HG02852 (cell line): ENCODE data around the gene FNDC10.
"Not testable (repeated sequence)": the region's sequence is repeated elsewhere in the genome, so short reads cannot be mapped to it uniquely, and the experiment has no call there.

Experiments
- ATAC-seq: cut with Tn5 transposase; IDR thresholded peaks from one replicate; pipeline ENCODE4 v1.9.1; 2021; ENCODE audit warnings: mild to moderate bottlenecking, moderate library complexity; ENCODE audit not compliant: unreplicated experiment

The FNDC10 gene

DNA sequence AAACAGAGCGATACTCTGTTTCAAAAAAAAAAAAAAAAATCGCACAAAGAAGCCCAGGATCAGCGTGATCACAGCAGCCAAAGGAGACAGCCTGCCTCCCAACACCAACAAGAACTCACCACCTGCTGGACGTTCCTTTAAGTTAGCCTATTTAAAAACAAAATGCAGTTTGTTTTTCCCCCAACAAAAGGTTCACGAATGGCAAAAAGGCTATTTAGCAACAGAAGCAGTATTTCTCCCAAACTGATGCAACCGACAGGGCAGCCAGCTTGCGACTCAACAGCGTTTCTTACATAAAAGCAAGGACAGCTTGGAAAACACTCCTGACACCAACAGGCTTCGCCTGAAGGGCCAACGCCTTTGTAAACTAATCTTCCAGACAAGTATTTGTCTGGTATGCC lies 32.0 kb downstream of the FNDC10 start:
- ATAC-seq, result no peak

DNA sequence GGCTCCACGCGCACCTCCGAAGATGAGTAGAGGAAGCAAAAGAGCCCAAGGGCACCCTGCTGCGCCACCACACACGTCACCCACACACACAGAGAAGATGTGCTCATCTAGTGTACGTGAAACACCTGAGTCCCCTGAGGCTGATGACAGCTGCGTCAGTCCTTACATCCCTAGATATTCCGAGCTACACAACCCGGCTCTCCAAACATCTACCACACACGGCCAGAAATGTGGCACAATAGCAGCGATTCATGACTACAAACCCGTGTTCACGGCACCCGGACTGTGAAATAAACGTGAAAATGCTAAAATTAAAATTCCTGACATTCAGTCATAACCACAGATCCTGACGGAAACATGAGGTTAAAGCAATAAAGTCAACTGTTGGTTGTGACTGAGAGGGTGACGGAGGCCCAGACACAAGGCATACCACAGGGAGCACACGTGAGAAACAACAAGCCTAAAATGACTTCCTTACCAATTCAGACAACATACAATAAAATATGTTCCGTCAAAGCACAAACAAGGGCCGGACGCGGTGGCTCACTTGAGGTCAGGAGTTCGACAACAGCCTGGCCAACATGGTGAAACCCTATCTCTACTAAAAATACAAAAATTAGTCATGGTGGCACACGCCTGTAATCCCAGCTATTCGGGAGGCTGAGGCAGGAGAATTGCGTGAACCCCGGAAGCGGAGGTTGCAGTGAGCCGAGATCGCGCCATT lies 32.6 kb downstream of the FNDC10 start:
- no peak for ATAC-seq

DNA sequence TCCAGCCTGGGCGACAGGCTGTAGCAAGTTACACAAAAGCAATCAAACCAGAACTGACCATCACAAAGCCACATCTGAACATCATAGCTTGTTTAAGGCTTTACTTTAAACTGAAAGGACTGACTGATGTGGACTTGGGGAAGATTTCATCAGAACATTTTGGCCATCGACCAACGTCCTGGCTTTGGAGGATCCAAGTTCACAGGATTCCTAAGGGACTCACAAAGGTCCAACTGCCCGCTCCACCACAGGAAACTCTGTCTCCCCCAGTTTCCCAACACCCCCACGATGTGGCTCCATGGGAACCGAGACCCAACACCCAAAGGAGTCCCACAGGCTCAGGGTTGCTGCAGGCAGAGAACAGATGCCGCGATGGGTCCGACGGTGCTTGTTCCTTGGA lies 34.6 kb downstream of the FNDC10 start:
- ATAC-seq, result no peak

DNA sequence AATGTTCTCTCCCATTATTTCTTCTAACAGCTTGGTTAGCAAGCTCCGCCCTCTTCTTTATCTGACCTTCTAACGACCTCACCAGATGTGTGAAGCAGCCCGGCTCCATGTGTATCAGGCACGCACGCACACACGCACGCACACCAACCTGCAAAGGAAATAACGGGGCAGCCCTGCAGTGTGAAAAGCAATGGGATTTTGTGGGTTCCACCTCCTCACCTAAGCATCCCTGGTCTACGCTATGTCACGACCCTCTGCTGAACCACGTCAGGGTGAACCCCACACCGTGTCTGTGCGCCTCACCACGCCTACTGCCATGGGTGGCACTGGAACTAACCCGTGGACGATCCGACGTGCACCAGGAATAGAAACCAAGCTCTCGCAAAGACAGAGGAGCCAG lies 35.7 kb downstream of the FNDC10 start:
- no peak for ATAC-seq

DNA sequence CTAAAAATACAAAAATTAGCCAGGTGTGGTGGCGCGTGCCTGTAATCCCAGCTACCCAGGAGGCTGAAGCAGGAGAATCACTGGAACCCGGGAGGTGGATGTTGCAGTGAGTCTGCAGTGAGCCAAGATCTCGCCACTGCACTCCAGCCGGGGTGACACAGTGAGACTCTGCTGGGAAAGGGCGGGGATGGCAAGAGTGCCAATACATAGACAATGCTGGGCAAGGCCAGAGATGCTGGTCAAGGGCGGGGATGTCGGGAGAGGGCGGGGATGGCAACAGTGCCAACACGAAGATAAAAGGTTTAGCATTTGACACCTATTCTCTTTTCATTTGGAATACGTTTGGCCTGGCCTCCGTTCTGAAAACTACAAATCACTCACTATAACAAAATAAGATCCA lies 36.2 kb downstream of the FNDC10 start:
- ATAC-seq, result no peak

DNA sequence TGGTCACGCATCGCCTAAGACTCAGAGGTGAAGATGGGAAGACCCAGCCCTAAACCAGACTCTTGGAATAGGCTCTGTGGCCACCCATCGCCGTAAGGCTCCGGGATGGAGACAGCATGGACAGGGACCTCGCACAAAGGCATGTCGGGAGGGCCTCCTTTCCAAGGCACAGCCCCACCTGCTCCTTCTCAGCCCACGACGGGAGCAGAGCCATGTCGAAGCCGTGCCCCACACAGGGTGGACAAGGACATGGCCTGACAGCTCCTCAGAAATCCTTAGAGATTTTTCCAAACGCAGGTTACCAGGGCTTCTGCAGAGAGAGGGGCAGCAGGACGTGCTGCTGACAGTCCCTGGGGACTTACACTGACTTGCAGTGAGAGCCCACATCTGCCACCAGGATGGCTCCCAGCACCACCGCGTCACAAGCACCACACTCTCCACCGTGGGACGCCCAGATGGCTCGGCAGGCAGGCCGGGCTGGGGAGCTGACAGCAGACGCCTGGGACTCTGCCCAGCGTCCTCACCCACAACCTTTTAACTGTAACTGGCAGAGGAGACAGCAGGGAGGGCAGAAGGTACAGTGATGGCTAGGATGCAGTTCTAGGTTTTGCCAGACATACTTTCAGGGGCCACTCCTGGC lies 37.3 kb downstream of the FNDC10 start:
- ATAC-seq, result no peak

DNA sequence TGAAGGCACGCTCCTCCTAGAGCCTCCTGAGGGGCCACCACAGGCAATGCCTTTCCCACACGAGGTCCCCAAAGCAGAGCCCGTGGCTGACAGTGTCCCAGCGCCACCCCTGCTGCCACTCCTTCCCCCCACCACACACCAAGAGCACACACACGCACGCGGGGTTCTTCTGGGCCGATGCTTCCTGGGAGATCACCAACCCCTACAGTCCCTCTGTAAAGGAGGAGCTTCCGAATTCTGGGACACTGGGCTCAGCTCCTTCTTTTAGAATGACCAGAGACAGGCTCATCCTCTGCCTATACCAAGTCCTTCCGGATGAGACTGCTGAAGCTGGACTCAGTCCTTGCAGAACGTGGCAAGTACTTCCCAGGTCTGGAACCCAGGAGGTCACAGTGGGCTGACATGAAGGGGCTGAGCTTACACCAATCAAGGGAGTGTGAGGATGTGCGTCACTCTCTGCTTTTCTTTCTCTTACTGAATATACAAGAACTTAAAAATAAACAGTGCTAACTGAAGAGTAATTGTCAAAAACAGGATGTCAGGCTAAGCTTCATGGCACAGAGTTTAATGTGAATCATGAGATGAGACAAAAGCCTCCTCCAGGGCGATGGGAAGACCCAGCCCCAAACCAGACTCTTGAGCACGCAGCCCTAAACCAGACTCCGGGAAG lies 38.0 kb downstream of the FNDC10 start:
- no peak for ATAC-seq

DNA sequence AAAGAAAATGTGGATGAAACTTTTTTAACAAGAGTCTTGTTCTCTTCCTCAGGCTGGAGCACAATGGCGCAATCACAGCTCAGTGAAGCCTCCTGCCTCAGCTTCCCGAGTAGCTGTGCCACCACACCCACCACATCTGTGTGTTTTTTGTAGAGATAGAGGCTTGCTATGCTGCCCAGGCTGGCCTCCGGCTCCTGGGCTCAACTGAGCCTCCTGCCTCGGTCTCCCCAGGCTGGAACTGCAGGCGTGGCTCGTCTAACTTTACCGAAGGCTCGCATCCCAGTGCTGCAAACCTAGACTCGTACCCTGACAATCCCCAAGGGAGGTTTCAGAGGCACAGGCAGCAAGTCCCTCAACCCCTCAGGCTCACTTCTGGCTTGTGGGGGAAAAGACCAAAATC lies 39.8 kb downstream of the FNDC10 start:
- ATAC-seq, result no peak

DNA sequence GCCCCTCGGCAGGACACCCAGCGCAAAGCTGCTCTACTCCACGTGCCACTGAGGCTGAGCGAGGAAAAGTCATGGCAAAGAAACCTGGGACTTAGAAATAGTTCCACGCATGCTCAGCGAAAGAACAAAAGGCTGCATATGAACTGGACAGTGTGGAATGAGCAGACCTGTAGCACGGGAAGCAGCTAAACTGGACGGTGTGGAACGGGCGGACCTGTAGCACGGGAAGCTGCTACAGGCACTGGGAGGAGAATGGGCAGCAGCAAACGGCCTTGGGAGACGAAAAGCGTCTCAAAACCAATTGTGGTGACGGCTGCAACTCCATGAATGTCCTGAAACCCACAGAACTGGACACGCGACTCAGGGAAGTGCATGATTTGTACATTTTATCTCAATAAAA lies 40.9 kb downstream of the FNDC10 start:
- no peak for ATAC-seq

DNA sequence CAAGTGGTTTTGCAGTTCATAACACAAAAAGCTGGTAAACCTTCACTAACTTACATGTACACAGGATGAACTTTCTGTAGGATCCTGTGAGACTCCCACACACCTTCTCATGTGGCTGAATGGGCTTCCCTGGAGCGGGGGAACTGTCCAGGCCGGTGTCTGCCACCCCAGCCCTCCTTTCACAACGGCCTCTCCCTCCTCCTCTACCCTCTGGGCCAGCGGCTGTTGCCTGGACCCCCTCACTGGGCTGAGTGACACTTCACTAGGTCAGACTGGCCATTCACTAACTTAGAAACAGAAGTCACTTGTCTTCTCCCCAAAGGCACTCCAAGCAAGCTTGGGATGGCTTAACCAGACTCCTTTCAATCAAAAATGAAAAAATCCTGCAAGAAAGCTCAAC lies 41.3 kb downstream of the FNDC10 start:
- ATAC-seq, result no peak

DNA sequence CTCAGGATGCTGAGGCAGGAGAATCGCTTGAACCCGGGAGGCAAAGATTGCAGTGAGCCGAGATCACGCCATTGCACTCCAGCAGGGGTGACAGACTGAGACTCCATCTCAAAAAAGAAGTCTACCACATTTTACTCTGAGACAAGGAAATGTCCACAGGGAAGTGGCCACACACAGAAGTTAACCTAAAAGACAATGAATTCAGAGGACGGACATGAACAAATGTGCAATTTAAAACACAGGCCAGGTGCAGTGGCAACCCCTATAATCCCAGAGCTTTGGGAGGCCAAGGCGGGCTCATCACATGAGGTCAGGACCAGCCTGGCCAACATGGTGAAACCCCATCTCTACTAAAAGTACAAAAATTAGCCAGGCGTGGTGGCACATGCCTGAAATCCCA lies 42.2 kb downstream of the FNDC10 start:
- not testable (repeated sequence) for ATAC-seq

DNA sequence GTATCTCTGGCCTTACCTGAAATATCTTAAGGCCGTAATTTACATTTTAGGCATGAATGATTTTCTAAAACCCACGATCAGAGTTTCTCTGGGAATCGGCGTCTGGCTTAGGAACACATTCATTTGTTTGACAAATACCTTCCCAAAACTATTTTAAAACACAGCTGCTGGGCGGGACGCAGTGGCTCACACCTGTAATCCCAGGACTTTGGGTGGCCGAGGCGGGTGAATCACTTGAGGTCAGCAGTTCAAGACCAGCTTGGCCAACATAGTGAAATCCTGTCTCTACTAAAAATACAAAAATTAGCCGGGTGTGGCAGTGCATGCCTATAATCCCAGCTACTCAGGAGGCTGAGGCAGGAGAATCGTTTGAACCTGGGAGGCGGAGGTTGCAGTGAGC lies 43.0 kb downstream of the FNDC10 start:
- not testable (repeated sequence) for ATAC-seq

DNA sequence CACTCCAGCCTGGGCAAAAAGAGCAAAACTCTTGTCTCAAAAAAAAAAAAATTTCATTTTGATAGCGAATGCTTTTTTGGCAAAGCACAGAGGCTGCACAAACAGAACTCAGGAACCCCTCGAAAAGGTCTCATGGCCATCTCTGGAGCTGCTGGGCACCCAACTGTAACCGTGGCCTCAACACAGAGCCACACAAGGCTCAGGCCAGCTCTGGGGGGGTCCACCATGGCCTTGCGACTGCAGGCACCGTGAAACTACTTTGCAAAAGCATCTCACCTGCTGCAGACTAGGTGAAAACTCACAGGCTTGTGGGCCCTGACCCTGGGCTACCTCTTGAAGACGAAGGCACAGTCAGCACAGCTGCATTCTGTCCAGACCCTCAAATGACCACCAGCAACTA lies 43.4 kb downstream of the FNDC10 start:
- ATAC-seq, result no peak

DNA sequence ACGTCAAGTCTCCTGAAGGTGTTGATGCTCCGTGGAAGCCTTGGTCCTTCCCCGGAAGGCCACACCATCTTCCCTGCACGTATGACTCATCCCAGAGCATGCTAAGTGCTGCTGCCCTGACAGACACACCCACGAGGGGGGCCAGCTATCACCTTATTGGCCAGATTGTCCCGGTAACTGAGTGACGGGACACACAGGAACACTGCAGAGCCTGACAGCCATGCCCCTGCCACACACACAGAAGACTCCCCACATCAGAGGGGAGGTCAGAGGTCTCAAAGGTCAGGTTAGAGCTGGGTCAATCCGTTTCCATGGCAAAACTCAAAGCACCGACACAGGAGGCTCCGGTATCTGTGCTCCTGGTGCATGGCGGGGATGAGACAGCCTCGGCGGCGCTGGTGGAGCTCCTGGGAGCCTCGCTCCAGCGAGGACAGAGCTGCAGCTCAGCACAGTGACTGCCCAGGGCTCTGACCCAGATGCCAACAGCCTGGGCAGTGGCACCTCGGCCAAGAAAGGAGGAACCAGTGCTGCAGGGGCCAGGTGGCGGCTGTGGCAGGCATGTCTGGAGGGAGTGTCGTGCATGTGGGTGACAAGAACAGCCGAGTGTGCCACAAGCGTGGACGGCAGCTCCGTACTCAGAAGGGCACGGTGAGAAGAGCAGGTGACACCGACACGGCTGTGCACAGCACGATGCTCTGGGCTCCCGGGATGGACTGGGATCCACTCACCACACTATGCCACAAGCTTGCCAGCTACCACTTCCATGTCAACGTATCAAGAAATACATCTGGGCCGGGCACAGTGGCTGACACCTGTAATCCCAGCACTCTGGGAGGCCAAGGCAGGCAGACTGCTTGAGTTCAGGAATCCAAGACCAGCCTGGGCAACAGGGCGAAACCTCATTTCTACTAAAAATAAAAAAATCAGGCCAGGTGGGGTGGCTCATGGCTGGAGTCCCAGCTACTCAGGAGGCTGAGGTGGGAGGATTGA lies 44.7 kb downstream of the FNDC10 start:
- ATAC-seq, result no peak

DNA sequence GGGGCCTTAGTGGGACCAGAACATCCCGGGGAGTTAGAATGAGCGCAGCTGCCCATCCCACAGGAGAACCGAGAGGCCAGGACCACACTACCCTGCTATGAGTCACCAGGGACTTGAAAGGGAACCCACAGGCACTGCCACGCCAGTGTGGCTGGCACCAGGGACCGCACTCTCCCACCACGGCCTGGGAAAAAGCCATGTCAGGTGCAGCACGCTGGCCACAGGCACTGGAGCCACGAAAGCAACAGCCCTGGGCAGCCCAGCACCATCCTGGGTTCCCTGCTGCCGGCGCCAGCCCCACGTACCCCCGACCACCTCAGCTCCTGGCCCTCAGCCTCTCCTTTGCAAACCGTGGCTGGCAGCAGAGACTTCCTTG lies 45.4 kb downstream of the FNDC10 start:
- ATAC-seq, result no peak

DNA sequence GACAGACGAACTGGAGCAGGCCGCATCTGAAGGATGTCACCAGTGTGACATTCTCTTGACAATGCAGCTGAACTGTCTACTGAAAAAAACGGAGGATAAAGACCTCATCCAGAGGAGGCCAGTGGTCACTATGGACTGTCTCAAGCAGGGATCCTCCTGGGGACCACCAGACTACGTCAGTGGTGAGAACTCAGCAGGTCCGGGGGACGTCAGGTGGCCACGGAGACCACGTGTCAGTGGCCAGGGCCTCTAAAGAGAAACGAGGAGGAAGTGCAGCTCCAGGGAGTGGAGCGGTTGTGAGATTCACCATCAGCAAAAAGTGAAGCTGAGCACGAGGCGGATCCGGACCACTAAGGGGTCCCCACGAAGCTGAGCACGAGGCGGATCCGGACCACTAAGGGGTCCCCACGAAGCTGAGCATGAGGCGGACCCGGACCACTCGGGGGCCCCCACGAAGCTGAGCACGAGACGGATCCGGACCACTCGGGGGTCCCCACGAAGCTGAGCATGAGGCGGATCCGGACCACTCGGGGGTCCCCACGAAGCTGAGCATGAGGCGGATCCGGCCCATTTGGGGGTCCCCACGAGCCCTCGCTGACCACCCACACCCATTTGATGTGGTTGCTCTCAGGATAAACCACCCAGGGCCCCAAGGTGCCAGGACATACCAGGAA lies 46.0 kb downstream of the FNDC10 start:
- ATAC-seq, result no peak

DNA sequence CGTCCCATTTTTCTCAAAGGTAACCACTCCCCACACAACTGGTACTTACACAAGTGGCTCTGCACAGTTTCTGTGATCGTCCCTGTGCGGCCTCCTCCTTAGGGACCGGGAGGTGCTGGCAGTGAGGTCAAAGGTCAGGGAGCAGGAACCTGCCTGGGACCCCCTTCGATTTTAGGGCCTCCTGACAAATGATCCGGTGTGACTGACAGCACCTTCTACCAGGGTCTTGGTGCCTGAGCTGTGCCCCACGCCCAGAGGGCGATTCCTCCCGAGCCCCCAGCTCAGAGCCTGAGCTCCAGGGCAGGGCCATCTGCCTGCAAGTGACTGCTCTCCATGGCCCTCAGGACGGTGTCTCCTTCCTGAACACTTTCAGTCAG lies 47.7 kb downstream of the FNDC10 start:
- no peak for ATAC-seq

DNA sequence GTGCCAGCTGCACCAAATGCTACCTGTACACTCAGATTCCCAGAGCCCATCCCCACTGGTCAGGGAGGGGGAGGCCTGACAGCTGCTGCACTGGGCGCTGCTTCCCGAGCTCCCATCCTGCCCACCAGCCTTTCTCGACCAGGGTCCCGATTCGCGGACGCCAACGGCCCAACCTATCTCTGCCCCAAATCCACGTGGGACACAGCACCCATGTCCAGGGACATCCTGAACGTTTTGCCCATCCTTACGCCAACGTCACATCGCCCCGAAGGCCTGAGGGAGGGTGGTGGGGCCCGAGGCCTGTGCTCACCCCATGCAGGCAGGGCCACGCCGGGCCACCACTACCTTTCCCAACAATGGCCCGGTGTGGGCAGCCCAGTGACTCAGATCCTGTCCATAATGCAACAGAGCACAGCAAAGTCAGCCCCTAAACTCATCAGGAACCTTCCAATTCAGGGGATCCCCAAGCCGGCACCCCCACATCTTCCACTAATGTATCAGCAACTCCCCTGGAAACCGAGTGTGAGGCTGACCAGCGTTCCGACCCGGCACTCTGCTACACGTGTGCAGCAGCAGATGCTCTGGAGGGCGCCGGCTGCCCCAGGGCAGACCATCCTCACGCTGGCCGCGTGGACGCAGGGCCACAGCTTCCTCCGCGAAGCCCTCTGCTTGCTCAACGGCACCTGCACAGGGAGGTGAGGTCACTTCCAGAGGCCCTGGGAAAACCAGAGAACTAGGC lies 48.2 kb downstream of the FNDC10 start:
- ATAC-seq, result no peak

DNA sequence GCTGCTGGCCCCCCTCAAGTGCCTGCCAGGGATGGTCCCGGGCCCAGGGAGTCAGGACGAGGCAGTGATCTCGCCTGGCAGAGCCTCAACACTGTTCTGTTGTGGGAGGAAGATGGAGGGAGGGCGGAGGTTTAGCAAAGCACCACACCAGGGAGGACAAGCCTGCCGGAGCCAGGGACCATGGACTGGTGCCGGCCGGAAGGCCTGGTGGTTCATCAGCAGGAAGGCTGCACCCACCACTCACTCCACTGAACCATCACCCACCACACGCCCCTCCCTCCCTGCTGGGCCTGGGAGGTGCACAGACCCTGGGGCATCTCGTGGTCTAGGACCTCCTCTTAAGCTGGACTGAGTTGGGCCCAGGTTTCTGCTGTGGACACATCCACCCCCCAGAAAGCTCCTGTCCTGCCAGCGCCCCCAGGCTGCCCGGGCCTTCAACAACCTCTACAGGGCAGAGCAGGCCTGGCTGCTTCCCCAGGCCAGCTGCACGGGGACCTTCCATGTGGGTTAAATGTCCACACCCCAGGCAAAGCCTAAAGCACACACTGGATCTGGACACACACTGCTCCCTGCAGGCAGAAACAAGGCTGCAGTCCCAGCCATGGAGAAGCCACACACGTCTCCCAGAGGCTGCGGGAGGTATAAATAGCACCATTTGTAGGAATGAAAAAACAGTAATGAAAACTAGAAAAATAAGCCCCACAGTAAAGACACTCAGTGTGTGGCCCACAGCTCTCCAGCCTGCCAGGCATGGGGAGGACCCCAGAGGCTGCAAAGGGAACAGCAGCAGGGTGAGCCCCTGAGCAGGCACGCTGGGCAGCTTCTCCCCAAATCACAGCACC lies 49.1 kb downstream of the FNDC10 start:
- no peak for ATAC-seq
